NCI-H774 (cell line): ENCODE results near the gene SPDEF.
A peak's percentile ranks its signal among the peaks of the same experiment; 100 is the strongest.

Experiments used
- DNase-seq: peaks from one replicate; lab custom pipeline; 2025; lab: John Stamatoyannopoulos, UW

Gene SPDEF

GRCh38 chr6:34527751-34528670 is 28.1 kb downstream of the SPDEF start:
- DNase-seq, result no peak

GRCh38 chr6:34526992-34527728 is 29.0 kb downstream of the SPDEF start:
- peak; percentile 90 for DNase-seq

DNA sequence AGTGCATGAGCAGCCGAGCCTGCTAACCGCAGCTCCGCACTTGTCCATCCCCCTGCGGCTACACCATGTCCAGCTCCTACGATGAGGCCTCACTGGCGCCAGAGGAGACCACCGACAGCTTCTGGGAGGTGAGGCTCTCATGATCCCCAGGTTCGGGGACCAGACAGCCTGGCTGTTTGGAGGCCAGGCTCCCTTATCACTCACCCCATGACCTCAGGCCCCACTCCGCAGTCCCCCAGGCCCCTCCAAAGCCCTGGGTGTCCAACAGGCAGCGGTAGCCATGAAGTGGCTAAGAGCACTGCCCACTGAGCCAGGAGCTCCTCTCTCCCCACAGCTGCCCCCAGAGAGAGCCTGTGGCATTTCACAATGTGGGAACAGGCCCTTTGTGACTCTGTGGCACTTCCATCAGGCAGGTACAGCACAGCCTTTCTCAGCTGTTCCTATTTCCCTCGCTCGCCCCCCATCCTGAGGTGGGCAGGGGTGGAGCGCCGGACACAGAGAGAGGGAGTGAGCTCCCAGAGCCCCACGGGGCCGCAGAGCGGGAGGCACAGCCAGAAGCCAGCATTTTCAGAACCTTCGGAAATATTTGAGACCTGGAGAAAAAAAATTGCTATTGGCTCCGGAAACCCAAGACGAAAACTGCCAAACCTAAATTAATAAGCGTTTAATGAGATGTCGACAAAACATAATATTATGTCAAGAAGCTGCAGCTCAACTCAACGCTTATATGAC is 29.7 kb downstream of the SPDEF start:
- no peak for DNase-seq

DNA sequence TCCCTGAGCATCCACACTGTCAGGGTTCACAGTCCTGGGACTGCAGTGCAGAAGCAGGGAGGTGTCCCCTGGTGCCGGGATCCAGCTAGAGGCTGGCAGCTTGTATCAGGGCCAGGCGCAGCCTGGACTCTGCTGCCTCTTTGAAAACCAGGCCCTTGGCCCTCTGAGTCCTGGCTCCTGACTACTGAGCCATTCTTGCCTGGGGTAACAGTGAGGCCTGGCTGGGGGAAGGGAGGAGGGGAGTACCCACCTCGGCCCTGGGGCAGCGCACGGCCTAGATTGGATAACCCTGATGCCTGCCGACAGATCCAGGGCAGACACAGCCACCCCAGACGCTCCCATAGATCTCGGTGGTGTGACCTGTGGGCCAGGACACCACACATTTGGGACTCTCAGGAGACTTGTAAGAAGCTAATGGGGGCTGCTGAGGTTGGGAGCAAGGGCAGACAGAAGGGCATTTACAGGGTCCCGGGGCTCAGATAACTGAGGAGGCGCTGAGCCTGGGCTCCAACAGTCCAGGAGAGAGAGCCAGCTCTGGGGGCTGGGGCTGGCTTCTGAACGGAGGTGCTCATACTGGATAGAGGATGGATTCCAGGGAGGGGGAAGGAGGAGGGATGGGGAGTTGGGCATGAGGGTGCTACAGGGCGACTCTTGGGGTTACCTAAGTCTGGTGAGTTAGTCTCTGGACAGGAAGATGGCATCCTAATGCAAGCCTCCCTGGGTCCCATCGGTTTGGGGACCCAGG is 30.5 kb downstream of the SPDEF start:
- DNase-seq, result no peak

DNA sequence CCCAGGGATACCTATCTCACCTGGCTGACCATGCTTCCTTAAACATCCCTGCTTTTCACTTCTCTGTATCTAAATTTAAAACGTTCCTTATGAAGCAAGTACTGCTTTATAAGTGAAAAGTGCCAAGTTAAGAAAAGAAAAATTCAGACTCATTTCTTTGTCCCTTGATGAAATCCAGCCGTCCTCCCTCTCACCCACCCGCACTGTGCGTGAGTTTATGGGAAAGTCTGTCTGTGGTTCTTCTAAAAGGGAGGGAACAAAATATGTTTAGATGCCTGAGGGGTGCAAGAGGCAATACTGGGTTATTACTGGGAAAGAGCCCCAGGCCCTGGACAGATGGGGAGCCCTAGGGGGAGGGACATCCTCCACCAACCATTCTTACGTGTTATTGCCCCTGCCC is 31.2 kb downstream of the SPDEF start:
- DNase-seq, result no peak

GRCh38 chr6:34524499-34524898 is 31.6 kb downstream of the SPDEF start:
- DNase-seq, result no peak

- no peak for DNase-seq
Measured at GRCh38 chr6:34523441-34524206, 32.5 kb downstream of the SPDEF start.

- DNase-seq, result no peak
Measured at GRCh38 chr6:34522761-34523160, 33.4 kb downstream of the SPDEF start.

GRCh38 chr6:34521463-34522285 is 34.5 kb downstream of the SPDEF start:
- DNase-seq, result no peak

- no peak for DNase-seq
Measured at GRCh38 chr6:34520645-34521462, 35.3 kb downstream of the SPDEF start.

- no peak for DNase-seq
Measured at GRCh38 chr6:34519971-34520644, 36.0 kb downstream of the SPDEF start.

GRCh38 chr6:34518669-34519365 is 37.3 kb downstream of the SPDEF start:
- no peak for DNase-seq

DNA sequence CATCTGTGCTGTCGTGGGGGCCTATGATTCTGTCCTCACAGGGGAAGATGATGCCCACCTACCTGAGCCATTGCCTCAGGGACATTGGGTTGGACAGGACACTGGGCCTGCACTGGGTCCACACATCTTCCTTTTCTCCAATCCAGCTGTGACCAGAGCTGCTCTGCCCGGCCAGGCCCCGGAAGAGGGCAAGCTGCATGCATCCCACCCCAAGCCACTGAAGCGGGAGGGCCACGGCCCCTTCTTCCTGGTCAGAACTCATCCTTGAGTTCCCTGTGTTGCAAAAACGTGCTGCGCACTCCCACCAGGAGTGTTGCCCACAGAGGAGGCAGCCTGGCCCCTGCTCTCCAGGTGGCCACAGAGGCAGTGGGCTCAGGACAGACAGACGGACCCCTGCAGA is 38.2 kb downstream of the SPDEF start:
- DNase-seq, result no peak

DNA sequence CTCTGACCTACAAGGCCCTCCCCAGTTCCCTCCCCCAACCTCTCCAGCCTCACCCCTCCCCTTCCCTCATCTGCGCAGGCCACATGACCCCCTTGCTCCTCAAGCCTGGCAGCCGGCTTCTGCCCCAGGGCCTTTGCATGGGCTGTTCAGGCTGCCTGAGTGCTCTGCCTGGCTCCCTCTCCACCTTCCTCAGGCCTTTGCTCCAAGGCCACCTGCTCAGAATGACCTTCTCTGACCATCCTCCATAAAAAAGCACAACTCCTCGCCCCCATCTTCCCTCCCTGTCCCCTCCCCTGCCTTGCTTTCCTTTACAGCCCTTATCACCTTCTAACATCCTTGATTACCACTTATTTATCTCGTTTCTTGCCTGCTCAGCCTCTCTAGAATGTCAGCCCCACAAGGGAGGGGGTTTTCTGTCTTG is 38.7 kb downstream of the SPDEF start:
- DNase-seq, result no peak

DNA sequence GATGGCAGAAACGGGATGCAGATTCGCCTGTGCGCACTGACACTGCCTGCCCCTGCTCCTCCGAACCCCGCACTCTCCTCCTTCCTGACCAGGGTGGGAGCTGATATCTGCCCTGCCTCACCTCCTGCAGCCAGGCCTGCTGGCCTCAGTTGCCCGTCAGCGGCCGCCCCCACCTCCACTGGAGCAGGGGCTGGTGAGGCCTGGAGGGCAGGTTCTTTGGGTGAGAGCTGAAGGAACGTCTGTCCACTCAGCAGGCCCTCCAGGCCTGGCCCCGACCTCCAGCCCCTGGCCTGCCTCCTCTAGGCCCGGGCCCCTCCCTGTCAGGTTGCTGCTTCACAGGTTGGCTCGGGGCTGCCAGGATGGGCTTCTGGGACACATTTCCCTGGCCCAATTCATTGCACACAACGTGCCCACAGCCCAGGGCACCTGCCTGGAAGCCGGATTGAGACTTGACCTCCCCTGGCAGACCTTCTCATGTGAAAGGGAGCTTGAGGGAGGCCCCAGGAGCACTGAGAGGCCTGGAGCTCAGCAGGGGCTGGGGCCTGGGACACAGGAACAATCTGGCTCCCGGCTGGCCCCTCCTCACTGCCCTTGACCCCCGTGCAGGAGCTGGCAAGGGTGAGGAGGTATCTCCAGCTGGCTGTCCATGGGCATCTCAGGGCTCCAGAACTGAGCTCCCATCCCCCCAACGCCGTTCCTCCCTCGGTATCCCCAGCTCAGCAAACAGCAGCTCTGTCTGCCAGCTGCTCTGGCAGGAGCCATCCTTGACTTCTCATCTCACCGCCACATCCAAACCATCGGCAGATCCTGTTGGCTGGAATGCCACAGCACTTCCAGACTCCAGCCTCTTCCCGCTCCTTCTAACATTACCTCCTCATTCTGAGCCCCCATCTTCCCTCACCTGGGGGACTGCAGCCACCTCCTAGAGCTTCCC is 39.5 kb downstream of the SPDEF start:
- no peak for DNase-seq

DNA sequence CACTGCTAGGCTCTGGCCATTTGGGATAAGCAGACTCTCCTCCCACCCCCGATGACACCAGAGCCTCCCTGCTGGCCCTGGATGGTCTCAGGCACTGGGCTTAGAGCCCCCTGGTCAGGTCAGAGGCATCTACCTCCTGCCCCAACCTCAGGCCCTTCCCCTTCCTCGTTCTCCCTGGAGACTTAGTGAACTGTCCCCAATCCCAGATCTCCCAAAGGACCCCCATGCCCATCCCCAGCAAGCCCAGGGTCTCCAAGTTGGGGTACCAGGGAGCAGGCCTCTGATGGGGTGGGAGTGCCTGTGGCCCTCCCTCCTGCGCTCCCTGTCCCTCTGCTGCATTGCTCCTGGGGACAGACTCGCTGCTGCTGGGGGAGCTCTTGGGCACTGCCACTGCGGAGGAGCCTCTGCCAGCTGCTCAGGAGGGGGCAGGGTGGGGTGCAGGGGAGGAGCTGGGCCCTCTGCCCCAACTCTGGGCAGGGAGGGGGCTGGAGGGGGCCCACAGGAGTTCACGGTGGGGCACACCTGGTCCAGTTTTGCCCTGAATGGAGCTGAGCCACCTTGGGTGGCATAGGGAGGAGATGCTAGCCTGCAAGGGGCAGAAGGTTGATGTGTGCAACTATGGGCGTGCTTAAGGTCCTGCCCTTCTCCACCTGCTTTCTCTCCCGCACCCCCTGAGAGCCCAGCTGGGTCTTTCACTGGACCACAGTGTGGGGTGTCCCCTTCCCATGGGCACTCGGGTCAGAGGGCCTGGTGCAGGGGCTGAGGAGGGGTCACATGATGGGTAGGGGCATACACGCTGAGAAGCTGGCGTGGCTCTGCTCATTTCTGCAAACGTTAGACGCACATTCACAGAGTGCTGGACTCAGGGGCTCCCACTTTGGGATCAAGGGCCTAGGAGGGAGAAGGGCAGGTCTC is 40.4 kb downstream of the SPDEF start:
- DNase-seq, result no peak
